HG03139 (cell line): ENCODE measurements around the gene HS2ST1.

Source experiments
- ATAC-seq: cut with Tn5 transposase; IDR thresholded peaks from one replicate; pipeline ENCODE4 v1.9.1; 2021; ENCODE audit not compliant: unreplicated experiment

HS2ST1 gene

DNA sequence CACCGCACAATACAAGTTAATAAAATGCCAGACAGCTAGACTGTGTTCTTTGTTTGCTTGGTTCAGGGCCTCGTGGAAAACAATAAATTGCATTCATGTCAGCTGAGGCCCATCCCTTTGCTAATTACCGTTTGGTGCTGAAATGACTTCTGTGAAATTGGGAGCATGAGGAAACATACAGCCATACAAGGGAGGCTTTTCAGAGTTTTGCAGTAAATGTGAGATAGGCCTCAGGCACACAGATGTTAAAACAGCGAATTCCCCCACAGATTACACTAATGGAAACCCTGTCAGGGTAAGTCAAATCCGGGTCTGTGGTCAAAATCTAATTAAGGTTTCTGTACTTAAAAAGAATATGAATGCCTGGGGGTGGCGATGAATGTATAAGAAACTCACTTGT is 240.7 kb downstream of the HS2ST1 start:
- ATAC-seq = no peak

DNA sequence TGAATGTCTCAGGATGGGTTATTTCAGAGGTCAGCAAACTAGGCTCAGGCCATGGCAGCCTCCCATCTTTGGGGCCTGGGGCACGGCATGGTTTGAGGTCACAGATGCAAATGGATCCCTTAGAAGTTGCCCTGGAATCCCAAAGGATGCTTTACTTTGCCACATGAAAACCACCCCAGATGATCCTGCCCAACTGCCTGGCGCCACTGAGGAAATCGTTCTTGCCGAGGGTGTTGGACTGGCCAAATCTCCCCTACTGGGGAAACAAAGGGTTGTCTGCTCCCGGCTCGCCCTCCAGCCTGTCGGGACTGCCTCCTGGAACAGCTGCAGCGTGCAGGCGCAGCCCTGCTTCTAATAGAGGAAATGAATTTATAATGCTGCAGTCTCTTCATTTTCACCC is 241.2 kb downstream of the HS2ST1 start:
- ATAC-seq = no peak

DNA sequence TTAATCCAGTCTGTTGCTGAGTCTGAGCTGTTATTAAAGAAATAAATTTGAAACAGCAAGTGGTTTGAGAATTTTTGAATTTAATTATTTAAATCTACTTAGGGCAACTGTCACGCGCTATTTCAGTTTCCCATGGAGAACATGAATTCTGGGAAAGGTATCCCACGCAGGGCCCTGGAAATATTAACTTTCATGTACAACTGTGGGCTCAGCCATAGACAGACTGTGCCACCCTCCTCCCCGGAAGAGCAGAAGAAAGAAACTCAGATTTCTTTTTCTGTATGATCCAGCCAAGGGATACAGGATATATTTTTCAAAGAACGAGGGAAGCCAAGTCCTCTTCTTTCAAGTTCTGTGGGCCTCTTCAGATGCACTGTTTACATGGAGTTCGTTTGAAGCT is 241.7 kb downstream of the HS2ST1 start:
- ATAC-seq = no peak

DNA sequence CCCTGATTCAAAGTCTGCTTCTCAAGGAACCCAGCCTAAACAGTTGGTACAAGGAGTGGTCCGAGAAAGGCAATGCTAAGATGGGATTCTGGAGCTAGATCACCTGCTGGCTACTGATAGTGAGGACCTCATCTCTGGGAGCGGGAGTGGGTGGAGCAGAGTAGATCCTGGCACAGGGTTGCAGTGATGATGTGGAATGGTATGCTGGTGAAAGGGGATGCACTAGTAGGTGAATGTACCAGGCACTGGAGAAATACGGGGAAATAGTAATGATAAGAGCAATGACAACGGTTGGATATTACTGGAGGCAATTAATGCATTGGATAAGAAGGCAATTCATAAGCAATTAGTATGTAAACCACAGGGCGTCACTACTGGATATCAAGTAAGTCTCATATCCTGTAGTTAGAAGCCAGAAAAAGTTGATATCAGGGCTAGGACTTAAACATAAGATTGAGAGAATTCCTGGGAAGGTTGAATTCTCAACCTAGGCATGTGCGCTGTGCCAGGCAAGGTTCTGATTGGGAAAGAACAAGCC is 245.0 kb downstream of the HS2ST1 start:
- no peak for ATAC-seq
